Measurements from ENCODE around the gene CRACR2A.

DNA sequence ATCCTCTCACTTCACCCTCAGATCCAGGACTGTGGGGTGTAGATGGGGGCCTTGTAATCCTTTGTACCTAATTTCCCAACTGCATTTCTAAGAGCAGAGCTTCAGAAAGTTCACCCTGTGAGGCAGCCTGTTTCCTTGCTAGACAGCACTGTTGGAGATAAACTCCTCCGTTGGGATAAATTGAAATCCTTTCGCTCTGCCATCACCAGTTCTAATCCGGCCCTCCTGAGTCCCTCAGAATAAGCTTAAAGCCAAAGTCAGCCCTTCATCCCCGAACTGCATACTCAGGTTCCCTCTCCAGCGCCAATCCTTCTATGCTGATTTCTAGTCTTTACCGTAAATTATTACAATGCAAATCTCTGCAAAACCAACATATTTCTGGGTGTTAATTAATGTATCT lies 147.2 kb downstream of the CRACR2A start:
- TF ChIP-seq, protein P1, sequence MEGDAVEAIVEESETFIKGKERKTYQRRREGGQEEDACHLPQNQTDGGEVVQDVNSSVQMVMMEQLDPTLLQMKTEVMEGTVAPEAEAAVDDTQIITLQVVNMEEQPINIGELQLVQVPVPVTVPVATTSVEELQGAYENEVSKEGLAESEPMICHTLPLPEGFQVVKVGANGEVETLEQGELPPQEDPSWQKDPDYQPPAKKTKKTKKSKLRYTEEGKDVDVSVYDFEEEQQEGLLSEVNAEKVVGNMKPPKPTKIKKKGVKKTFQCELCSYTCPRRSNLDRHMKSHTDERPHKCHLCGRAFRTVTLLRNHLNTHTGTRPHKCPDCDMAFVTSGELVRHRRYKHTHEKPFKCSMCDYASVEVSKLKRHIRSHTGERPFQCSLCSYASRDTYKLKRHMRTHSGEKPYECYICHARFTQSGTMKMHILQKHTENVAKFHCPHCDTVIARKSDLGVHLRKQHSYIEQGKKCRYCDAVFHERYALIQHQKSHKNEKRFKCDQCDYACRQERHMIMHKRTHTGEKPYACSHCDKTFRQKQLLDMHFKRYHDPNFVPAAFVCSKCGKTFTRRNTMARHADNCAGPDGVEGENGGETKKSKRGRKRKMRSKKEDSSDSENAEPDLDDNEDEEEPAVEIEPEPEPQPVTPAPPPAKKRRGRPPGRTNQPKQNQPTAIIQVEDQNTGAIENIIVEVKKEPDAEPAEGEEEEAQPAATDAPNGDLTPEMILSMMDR (conservative IDR thresholded peaks at IDR 0.05; ENCODE audit: low read depth, low read length): no peak
- TF ChIP-seq EZH2 (IDR thresholded peaks at IDR 0.05; ENCODE audit: low read length, unreplicated experiment): no peak
- no peak for TF ChIP-seq EZH2phosphoT487 (IDR thresholded peaks at IDR 0.05; ENCODE audit: borderline replicate concordance, low read length)
